Measurements from ENCODE around the gene PSEN1. TPM values are rescaled to one million over a fixed set of nuclear protein-coding genes. Genes with fewer than 3 reads are reported as not detected.

PSEN1 gene
- total and polyA plus RNA-seq, 2 of the 8 experiments (the other 6 are each of a cell fraction or from before 2014, with no cell fraction given): 10.1 to 38.7 TPM

- H3K9me3 ChIP-seq (ENCODE audit: insufficient read depth in 2 of 2, low read depth in 1 of 2, low read length in 1 of 2): no peaks in the 10 kb centered on the region
- H3K9ac ChIP-seq (replicated peaks in 1 of 4; ENCODE audit: extremely low read depth in 1 of 4, low read depth in 3 of 4, low read length in 3 of 4): no peak overlapping the region
- no peak overlapping the region for H2BK12ac ChIP-seq (ENCODE audit: low read depth, low read length)
- H2BK15ac ChIP-seq (ENCODE audit: low read length): no peak overlapping the region
- H4K8ac ChIP-seq (ENCODE audit: extremely low read depth, insufficient read depth, low read length): no peak overlapping the region
- ChIA-PET CTCF (ENCODE audit: partially characterized antibody) (interaction anchor here (0.6 to 5.1 kb wide), 6 partner anchors 15 to 453 kb away, joined by 3 to 46 read pairs (median 4); no protein-coding TSS in a partner anchor), POLR2A (ENCODE audit: partially characterized antibody) (interaction anchor here (1.4 to 3.8 kb wide), 4 partner anchors 13 to 28 kb away, joined by 3 to 21 read pairs (median 8); partner anchors contain the start of gene PAPLN)
- H3K4me2 ChIP-seq (ENCODE audit: insufficient read depth in 1 of 2, low read depth in 2 of 2, low read length in 2 of 2): no peak overlapping the region
- H3K4me3 ChIP-seq (ENCODE audit: extremely low read depth in 1 of 4, insufficient read depth in 2 of 4, low read depth in 3 of 4, low read length in 4 of 4): no peak overlapping the region
- no peaks in the 10 kb centered on the region for H3K79me2 ChIP-seq (ENCODE audit: control insufficient read depth in 1 of 2, insufficient read depth in 2 of 2, low read length in 2 of 2)
- no peak overlapping the region for H3K4ac ChIP-seq (replicated peaks; ENCODE audit: insufficient read length, low read depth, low read length)
- WGBS, 2 experiments (ENCODE audit: extremely low coverage in 1 of 2, insufficient coverage in 1 of 2, insufficient read length in 1 of 2, insufficient replicate concordance in 2 of 2, low coverage in 1 of 2, low lambda C conversion rate in 2 of 2, missing lambda C conversion rate in 1 of 2): 88% methylated on average over 7 of the region's 7 CpGs; no CpG with 5 or more reads in 1 of the 2 experiments
- no peak overlapping the region for H2BK5ac ChIP-seq (ENCODE audit: low read depth, low read length)
- FAIRE-seq: no peak
- H3K36me3 ChIP-seq (ENCODE audit: control insufficient read depth in 2 of 4, insufficient read depth in 4 of 4, low read length in 3 of 4): peaks cover 3 to 24% (median 13%) of the 10 kb centered on the region in 4 experiments; a peak in 6 of 8 replicates
- H4K91ac ChIP-seq (replicated peaks; ENCODE audit: insufficient read length, low read length): no peak overlapping the region
- no peaks in the 10 kb centered on the region for H3K27me3 ChIP-seq (replicated peaks in 1 of 4; ENCODE audit: control insufficient read depth in 3 of 4, extremely low read depth in 1 of 4, insufficient read depth in 3 of 4, low read length in 3 of 4)
- H4K20me1 ChIP-seq (replicated peaks in 1 of 2; ENCODE audit: control insufficient read depth in 1 of 2, insufficient read depth in 2 of 2, low read length in 2 of 2): peaks cover 0 to 3% of the 10 kb centered on the region in 2 experiments
- H4K5ac ChIP-seq (ENCODE audit: insufficient read length, low read depth, low read length): no peak overlapping the region
- H3K56ac ChIP-seq (replicated peaks; ENCODE audit: insufficient read length, low read depth, low read length): no peak overlapping the region
- no peak overlapping the region for H3K14ac ChIP-seq (ENCODE audit: insufficient read length)
- no peak overlapping the region for H3K23ac ChIP-seq (ENCODE audit: insufficient read length)
- H2BK120ac ChIP-seq (replicated peaks; ENCODE audit: low read depth, low read length): no peak overlapping the region
- H3K18ac ChIP-seq (ENCODE audit: extremely low read depth, low read length): no peak overlapping the region
- H2AFZ ChIP-seq (ENCODE audit: low read length): no peak overlapping the region
- H3K79me1 ChIP-seq (ENCODE audit: low read depth, low read length): no peaks in the 10 kb centered on the region
- no peak overlapping the region for H2AK5ac ChIP-seq (ENCODE audit: low read depth, low read length)
- H2BK20ac ChIP-seq (ENCODE audit: low read length): no peak overlapping the region
- no peaks in the 10 kb centered on the region for H3K23me2 ChIP-seq (ENCODE audit: low read depth, low read length)
- no peaks in the 10 kb centered on the region; a peak in 2 of 7 replicates for H3K4me1 ChIP-seq (replicated peaks in 1 of 4; ENCODE audit: control insufficient read depth in 3 of 4, insufficient read depth in 4 of 4, low read length in 3 of 4)
- no peak overlapping the region for H3K27ac ChIP-seq (ENCODE audit: low read depth, low read length)
- DNase-seq (ENCODE audit: low read depth in 1 of 2, low spot score in 2 of 2): no peak
- TF ChIP-seq CEBPB (IDR thresholded peaks at IDR 0.05; ENCODE audit: low read depth, low read length) (no peak), TBP (IDR thresholded peaks at IDR 0.05; ENCODE audit: low read depth, low read length) (no peak), CTCF (IDR thresholded peaks at IDR 0.05; ENCODE audit: control extremely low read depth in 1 of 3, insufficient read depth in 1 of 3, low read depth in 1 of 3, low read length in 3 of 3) (no peak), BRCA1 (IDR thresholded peaks at IDR 0.05; ENCODE audit: low read depth, low read length) (no peak), POLR2A (IDR thresholded peaks at IDR 0.05; ENCODE audit: control extremely low read depth in 1 of 2, low read depth in 2 of 2, low read length in 2 of 2) (no peak), YY1 (IDR thresholded peaks at IDR 0.05; ENCODE audit: low read depth, low read length) (no peak), CBX5 (IDR thresholded peaks at IDR 0.05; ENCODE audit: low read depth, low read length) (no peak), TEAD4 (IDR thresholded peaks at IDR 0.05; ENCODE audit: low read depth, low read length) (no peak), SP4 (IDR thresholded peaks at IDR 0.05; ENCODE audit: low read length) (no peak), TAF1 (IDR thresholded peaks at IDR 0.05; ENCODE audit: low read depth, low read length) (no peak)
Observed at GRCh38 chr14:73263606-73264005, 127.3 kb downstream of the PSEN1 start.

All from H1 (cell line).